Spleen (tissue), 7 donors: ENCODE results near the gene MSMP.

Source experiments
- POLR2AphosphoS5 ChIP-seq, 3 donors: sonication (generic); formaldehyde crosslinking; IDR thresholded peaks; one replicate each; pipeline ENCODE4 v1.5.1; 2017; ENCODE audit warnings: antibody characterized with exemption in 3 of 3
- TF ChIP-seq, protein P1 (sequence below), 11 experiments: fragments of 200-600 bp in 7 of 11; fragments of 450-650 bp in 4 of 11; sonication (generic) in 4 of 11; IDR thresholded peaks in 8 of 11; conservative IDR thresholded peaks in 3 of 11; 1 replicate in 7 of 11; 2 replicates in 4 of 11; pipeline versions ENCODE4 v1.4.0 to v1.8.0; 2016 to 2021; ENCODE audit warnings: antibody characterized with exemption in 11 of 11, inconsistent platforms in 4 of 11, mild to moderate bottlenecking in 1 of 11
- donor health status: DM: no; HTN: no; CAD: no; lungs with moderate emphysema.
- donor health status: DM: no; HTN: no; CAD: no.
- donor health status: DM: no; HTN: no; CAD: no.

DNA sequence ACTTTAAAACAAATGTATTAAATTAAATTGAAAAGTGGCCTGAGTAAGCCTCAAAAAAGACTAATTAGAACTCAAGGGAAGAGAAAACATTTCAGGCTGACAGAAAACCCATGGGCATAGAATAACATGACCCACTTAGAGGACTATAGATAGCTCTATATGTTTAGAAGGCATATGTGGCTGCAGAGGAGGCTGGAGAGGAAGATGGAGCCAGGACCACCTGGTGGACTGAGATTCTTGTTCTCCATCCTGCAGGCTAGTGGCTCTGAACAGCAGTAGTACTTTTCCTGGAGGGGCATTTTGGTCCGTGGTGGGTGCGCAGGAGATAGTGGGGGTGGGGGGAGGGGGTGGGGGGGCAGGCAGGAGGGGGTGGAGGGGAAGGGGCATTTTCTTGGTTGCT is 27.0 kb upstream of the MSMP start:
- TF ChIP-seq, protein P1, sequence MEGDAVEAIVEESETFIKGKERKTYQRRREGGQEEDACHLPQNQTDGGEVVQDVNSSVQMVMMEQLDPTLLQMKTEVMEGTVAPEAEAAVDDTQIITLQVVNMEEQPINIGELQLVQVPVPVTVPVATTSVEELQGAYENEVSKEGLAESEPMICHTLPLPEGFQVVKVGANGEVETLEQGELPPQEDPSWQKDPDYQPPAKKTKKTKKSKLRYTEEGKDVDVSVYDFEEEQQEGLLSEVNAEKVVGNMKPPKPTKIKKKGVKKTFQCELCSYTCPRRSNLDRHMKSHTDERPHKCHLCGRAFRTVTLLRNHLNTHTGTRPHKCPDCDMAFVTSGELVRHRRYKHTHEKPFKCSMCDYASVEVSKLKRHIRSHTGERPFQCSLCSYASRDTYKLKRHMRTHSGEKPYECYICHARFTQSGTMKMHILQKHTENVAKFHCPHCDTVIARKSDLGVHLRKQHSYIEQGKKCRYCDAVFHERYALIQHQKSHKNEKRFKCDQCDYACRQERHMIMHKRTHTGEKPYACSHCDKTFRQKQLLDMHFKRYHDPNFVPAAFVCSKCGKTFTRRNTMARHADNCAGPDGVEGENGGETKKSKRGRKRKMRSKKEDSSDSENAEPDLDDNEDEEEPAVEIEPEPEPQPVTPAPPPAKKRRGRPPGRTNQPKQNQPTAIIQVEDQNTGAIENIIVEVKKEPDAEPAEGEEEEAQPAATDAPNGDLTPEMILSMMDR (IDR thresholded peaks at IDR 0.05 in 8 of 11, conservative IDR thresholded peaks at IDR 0.05 in 3 of 11), result no peak
- TF ChIP-seq POLR2AphosphoS5 (IDR thresholded peaks at IDR 0.05), result no peak
